ENCODE results near the gene GSTA1.

- TF ChIP-seq CTCF (conservative IDR thresholded peaks at IDR 0.05 in 1 of 2, IDR thresholded peaks at IDR 0.05 in 1 of 2; ENCODE audit: extremely low read depth in 1 of 2, insufficient read depth in 1 of 2, low read depth in 1 of 2, low read length in 2 of 2), result no peak
- TF ChIP-seq EZH2 (IDR thresholded peaks at IDR 0.05; ENCODE audit: borderline replicate concordance, low read length), result no peak
Measured at GRCh38 chr6:52787917-52788316, 15.7 kb downstream of the GSTA1 start.

Measured in mammary epithelial cell (primary cell).